ENCODE measurements around the gene SSTR3. TPM values are rescaled to one million over a fixed set of nuclear protein-coding genes. Genes with fewer than 3 reads are reported as not detected.
A peak's percentile ranks its signal among the peaks of the same experiment; 100 is the strongest.
"Not testable (repeated sequence)": the region's sequence is repeated elsewhere in the genome, so short reads cannot be mapped to it uniquely, and the experiment has no call there.

SSTR3 gene
- polyA plus RNA-seq, 1 donor, result 0.54 TPM

GRCh38 chr22:37201443-37201820 is 10.8 kb downstream of the SSTR3 start:
- WGBS (ENCODE audit: insufficient coverage, low lambda C conversion rate), result no CpG with 5 or more reads among the region's 6 CpGs
- H3K27me3 ChIP-seq (ENCODE audit: control insufficient read depth, insufficient read depth, low read length); DNase-seq; H3K36me3 ChIP-seq (ENCODE audit: control insufficient read depth, insufficient read depth, low read length); H3K9me3 ChIP-seq (ENCODE audit: control insufficient read depth, low read depth, low read length); H3K27ac ChIP-seq (ENCODE audit: low read length); H3K4me3 ChIP-seq (ENCODE audit: low read length): not testable (repeated sequence)
- peaks cover 33% of the 10 kb centered on the region for H3K4me1 ChIP-seq (ENCODE audit: control insufficient read depth, insufficient read depth, low read length)

DNA sequence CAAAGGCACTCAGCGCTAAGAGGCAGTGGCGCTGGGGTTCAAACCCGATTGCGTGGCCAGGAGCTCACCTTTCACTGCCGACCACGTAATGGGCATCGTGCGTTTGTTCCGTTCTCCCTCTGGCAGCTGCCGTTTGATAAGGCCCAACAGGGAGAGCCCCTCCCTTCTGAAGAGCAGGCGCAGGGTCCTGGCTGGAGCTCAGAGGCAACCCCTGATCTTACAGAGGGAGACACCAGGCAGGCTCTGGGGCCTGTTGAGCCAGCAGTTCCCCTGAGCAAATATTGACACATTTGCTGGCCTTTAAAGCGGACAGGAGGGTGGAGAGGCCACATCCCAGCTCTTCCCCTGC is 12.5 kb downstream of the SSTR3 start:
- no peaks in the 10 kb centered on the region for H3K27me3 ChIP-seq (ENCODE audit: control insufficient read depth, insufficient read depth, low read length)
- H3K4me3 ChIP-seq (ENCODE audit: low read length), result peak overlapping the region; percentile 22
- no peaks in the 10 kb centered on the region for H3K36me3 ChIP-seq (ENCODE audit: control insufficient read depth, insufficient read depth, low read length)
- H3K27ac ChIP-seq (ENCODE audit: low read length), result peak overlapping the region; percentile 55
- no peak for DNase-seq
- H3K4me1 ChIP-seq (ENCODE audit: control insufficient read depth, insufficient read depth, low read length), result peaks cover 34% of the 10 kb centered on the region
- no peaks in the 10 kb centered on the region for H3K9me3 ChIP-seq (ENCODE audit: control insufficient read depth, low read depth, low read length)
- WGBS (ENCODE audit: insufficient coverage, low lambda C conversion rate), result no CpG with 5 or more reads among the region's 12 CpGs

GRCh38 chr22:37199103-37199759 is 13.0 kb downstream of the SSTR3 start:
- Histone ChIP-seq H3K9me3 (ENCODE audit: control insufficient read depth, low read depth, low read length) (no peaks in the 10 kb centered on the region), H3K27ac (ENCODE audit: low read length) (peak overlapping the region; percentile 95), H3K4me3 (ENCODE audit: low read length) (peak overlapping the region; percentile 74), H3K27me3 (ENCODE audit: control insufficient read depth, insufficient read depth, low read length) (no peaks in the 10 kb centered on the region), H3K4me1 (ENCODE audit: control insufficient read depth, insufficient read depth, low read length) (peaks cover 34% of the 10 kb centered on the region), H3K36me3 (ENCODE audit: control insufficient read depth, insufficient read depth, low read length) (no peaks in the 10 kb centered on the region)
- no CpG with 5 or more reads among the region's 58 CpGs for whole genome bisulfite sequencing (ENCODE audit: insufficient coverage, low lambda C conversion rate)
- peak; percentile 99 for DNase-seq

GRCh38 chr22:37198258-37199102 is 13.8 kb downstream of the SSTR3 start:
- H3K27me3 ChIP-seq (ENCODE audit: control insufficient read depth, insufficient read depth, low read length), result no peaks in the 10 kb centered on the region
- peak; percentile 71 to 74 for DNase-seq
- H3K36me3 ChIP-seq (ENCODE audit: control insufficient read depth, insufficient read depth, low read length), result no peaks in the 10 kb centered on the region
- no peaks in the 10 kb centered on the region for H3K9me3 ChIP-seq (ENCODE audit: control insufficient read depth, low read depth, low read length)
- peak overlapping the region; percentile 74 for H3K4me3 ChIP-seq (ENCODE audit: low read length)
- H3K27ac ChIP-seq (ENCODE audit: low read length), result peak overlapping the region; percentile 95
- 40% methylated on average over 1 of the region's 51 CpGs for WGBS (ENCODE audit: insufficient coverage, low lambda C conversion rate)
- peaks cover 34% of the 10 kb centered on the region for H3K4me1 ChIP-seq (ENCODE audit: control insufficient read depth, insufficient read depth, low read length)

GRCh38 chr22:37197451-37198257 is 14.6 kb downstream of the SSTR3 start:
- H3K36me3 ChIP-seq (ENCODE audit: control insufficient read depth, insufficient read depth, low read length), result no peaks in the 10 kb centered on the region
- peaks cover 39% of the 10 kb centered on the region for H3K4me1 ChIP-seq (ENCODE audit: control insufficient read depth, insufficient read depth, low read length)
- no peaks in the 10 kb centered on the region for H3K9me3 ChIP-seq (ENCODE audit: control insufficient read depth, low read depth, low read length)
- no peak for DNase-seq
- no peaks in the 10 kb centered on the region for H3K27me3 ChIP-seq (ENCODE audit: control insufficient read depth, insufficient read depth, low read length)
- peak overlapping the region; percentile 52 for H3K27ac ChIP-seq (ENCODE audit: low read length)
- no peak overlapping the region for H3K4me3 ChIP-seq (ENCODE audit: low read length)
- WGBS (ENCODE audit: insufficient coverage, low lambda C conversion rate), result no CpG with 5 or more reads among the region's 12 CpGs

DNA sequence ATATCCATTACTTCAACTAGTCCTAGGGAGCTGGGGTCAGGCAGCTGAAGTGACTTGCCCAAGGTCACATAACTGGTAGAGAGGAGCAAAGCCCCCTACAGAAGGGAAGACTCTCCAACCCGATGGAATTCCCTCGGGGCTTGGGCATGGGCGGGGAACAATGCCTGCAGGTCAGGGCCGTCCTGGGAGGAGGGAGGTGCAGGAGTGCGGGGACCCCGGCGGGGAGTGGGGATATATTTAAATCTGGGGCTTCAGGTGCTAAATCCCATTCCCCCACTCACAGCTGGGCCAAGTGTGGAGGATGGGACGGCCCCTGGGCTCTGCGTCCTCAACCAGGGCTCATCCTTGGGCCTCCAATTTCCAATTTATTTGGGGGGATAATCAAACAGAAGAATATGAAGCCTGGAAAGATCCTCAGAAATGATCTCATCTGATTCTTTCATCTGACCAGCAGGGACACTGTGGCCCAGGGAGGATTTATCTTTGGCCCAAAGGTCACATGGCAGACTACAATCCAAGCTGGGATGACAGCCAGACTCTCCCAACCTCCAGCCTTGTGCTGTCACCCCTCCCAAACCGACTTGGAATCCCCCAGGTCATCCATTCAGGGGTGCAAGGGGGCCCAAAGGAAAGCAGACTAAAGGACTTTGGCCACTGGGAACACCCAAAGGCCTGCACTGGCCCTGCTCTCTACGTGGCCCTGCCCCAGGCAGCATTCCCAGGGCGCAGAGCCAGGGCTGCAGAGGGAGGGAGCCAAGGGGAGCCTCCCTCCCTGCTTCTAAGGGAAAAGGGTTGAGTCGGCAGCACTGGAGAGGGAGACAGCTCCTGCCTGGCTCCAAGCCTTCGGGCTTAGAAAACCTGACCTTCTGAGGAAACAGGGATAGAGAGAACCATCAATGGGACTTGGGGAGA is 15.5 kb downstream of the SSTR3 start:
- WGBS (ENCODE audit: insufficient coverage, low lambda C conversion rate), result no CpG with 5 or more reads among the region's 14 CpGs
- Histone ChIP-seq H3K36me3 (ENCODE audit: control insufficient read depth, insufficient read depth, low read length) (no peaks in the 10 kb centered on the region), H3K27me3 (ENCODE audit: control insufficient read depth, insufficient read depth, low read length) (no peaks in the 10 kb centered on the region), H3K9me3 (ENCODE audit: control insufficient read depth, low read depth, low read length) (no peaks in the 10 kb centered on the region), H3K27ac (ENCODE audit: low read length) (peak overlapping the region; percentile 52), H3K4me1 (ENCODE audit: control insufficient read depth, insufficient read depth, low read length) (peaks cover 39% of the 10 kb centered on the region), H3K4me3 (ENCODE audit: low read length) (no peak overlapping the region)
- peak; percentile 70 to 73 for DNase-seq

GRCh38 chr22:37195921-37196320 is 16.4 kb downstream of the SSTR3 start:
- DNase-seq, result no peak
- WGBS (ENCODE audit: insufficient coverage, low lambda C conversion rate), result no CpG with 5 or more reads among the region's 4 CpGs
- no peaks in the 10 kb centered on the region for H3K36me3 ChIP-seq (ENCODE audit: control insufficient read depth, insufficient read depth, low read length)

DNA sequence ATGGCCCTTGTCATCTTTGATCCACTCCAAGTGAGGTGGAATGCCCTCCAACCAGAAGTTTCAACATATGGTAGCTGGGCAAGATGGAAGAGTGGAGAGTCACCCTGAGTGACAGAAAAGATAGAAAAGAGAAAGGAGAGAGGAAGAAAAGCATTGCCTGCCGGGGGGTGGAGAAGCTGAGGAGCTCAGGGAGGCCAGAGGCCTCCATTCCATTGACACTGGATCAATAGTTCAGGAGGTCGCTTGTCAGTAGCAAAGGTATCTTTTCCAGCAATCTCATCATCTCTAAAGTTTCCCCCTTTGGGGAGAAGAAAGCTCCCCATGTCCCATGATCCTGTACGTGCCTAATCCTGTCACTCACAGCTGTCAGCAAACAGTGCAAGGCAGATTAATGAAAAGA is 17.5 kb downstream of the SSTR3 start:
- H3K27me3 ChIP-seq (ENCODE audit: control insufficient read depth, insufficient read depth, low read length), result no peaks in the 10 kb centered on the region
- peaks cover 34% of the 10 kb centered on the region for H3K4me1 ChIP-seq (ENCODE audit: control insufficient read depth, insufficient read depth, low read length)
- no CpG with 5 or more reads among the region's 3 CpGs for WGBS (ENCODE audit: insufficient coverage, low lambda C conversion rate)
- H3K4me3 ChIP-seq (ENCODE audit: low read length), result no peak overlapping the region
- no peak overlapping the region for H3K27ac ChIP-seq (ENCODE audit: low read length)
- no peaks in the 10 kb centered on the region for H3K9me3 ChIP-seq (ENCODE audit: control insufficient read depth, low read depth, low read length)
- no peak for DNase-seq
- no peaks in the 10 kb centered on the region for H3K36me3 ChIP-seq (ENCODE audit: control insufficient read depth, insufficient read depth, low read length)

More at GRCh38 chr22:37195921-37196320, 16.4 kb downstream of the SSTR3 start:
- no peak overlapping the region for H3K27ac ChIP-seq (ENCODE audit: low read length)
- H3K27me3 ChIP-seq (ENCODE audit: control insufficient read depth, insufficient read depth, low read length), result no peaks in the 10 kb centered on the region
- no peak overlapping the region for H3K4me3 ChIP-seq (ENCODE audit: low read length)
- peaks cover 40% of the 10 kb centered on the region for H3K4me1 ChIP-seq (ENCODE audit: control insufficient read depth, insufficient read depth, low read length)
- H3K9me3 ChIP-seq (ENCODE audit: control insufficient read depth, low read depth, low read length), result no peaks in the 10 kb centered on the region

DNA sequence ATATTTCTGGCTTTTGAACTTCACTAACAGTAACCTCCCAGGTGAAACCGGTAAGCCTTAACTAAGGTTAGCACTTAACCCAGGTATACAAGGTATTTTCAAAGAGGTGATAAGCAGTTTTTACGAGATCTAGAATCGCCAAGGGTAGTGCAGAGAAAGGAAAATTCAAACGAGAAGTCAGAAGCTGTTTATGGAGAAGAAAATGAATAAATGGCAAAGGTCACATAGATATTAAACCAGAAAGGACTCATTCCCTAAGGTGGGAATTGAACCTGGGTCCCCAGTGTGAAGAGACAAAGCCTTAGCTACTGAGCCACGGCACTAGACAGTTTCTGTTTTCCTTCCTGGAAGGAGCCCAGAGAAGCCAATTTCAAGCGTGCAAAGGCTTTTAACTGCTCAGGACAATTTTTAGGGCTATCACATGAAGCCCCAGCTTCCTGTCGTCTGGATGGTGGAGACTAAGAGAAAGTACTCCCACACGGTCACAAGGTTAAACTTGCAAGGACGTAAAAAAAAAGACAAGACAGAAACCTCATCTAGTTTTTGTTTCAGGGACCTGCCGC is 18.6 kb downstream of the SSTR3 start:
- Histone ChIP-seq H3K27me3 (ENCODE audit: control insufficient read depth, insufficient read depth, low read length) (no peaks in the 10 kb centered on the region), H3K4me3 (ENCODE audit: low read length) (no peak overlapping the region), H3K9me3 (ENCODE audit: control insufficient read depth, low read depth, low read length) (no peaks in the 10 kb centered on the region), H3K27ac (ENCODE audit: low read length) (peak overlapping the region; percentile 34), H3K4me1 (ENCODE audit: control insufficient read depth, insufficient read depth, low read length) (peaks cover 39% of the 10 kb centered on the region), H3K36me3 (ENCODE audit: control insufficient read depth, insufficient read depth, low read length) (no peaks in the 10 kb centered on the region)
- peak in 1 of 2 donors; percentile 57 for DNase-seq
- WGBS (ENCODE audit: insufficient coverage, low lambda C conversion rate), result 24% methylated on average over 3 of the region's 10 CpGs
